ENCODE results near the gene TIFAB.

DNA sequence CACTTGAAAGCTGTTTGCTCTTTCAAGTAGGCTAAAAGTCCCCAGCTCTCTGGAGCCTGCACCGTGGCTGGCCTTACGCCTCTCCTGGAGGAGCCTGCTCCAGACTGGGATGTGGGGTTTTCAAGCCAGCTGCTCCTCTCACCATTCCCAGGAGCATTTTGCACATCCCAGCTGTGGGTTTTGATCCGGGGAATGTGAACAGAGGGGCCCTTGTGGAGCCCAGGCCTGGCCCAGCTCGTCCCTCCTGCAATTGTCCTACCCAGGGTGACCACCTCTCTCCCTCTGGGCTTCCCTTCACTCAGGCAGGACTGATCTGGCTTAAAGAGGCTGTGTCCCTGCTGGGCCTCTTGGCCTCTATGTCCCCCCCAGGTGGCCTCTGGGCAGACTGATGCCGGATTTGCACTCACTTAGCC, 32.5 kb upstream of the TIFAB start:
- TF ChIP-seq ZNF274 (IDR thresholded peaks at IDR 0.05; ENCODE audit: low read depth, low read length) (no peak), YY1 (IDR thresholded peaks at IDR 0.05; ENCODE audit: insufficient read depth, insufficient read length) (no peak), SUZ12 (IDR thresholded peaks at IDR 0.05; ENCODE audit: extremely low read depth, insufficient read depth, insufficient read length) (no peak)
